GM12878 (cell line): ENCODE data around the gene LTBP2. TPM values are rescaled to one million over a fixed set of nuclear protein-coding genes. Genes with fewer than 3 reads are reported as not detected.

ENCODE experiments used
- ATAC-seq: fragments of 200-7000 bp; cut with Tn5 transposase; 3 replicates; pipeline ENCODE4 v1.9.1; 2020; ENCODE audit warnings: mild to moderate bottlenecking, moderate library complexity
- BruUV-seq: library from RNA; stranded (reverse); fragments of 400-500 nt; replicated peaks from 2 replicates; lab custom pipeline; 2021; lab: Mats Ljungman, UMichigan
- CTCF ChIA-PET: fragments of 300-600 bp; sonication (Branson Sonifier 250); formaldehyde crosslinking; extraction: SDS; loops from one replicate; lab custom pipeline; 2021; ENCODE audit warnings: inconsistent platforms; lab: Yijun Ruan, JAX
- POLR2A ChIA-PET: fragments of 350-600 bp; formaldehyde crosslinking; extraction: SDS; loops from one replicate; lab custom pipeline; 2021; ENCODE audit warnings: inconsistent platforms; lab: Charles Lee
- RAD21 ChIA-PET: fragments of 300-600 bp; sonication (Branson Sonifier 250); formaldehyde crosslinking; loops from one replicate; lab custom pipeline; 2023; ENCODE audit warnings: antibody characterized with exemption; ENCODE audit not compliant: unreplicated experiment; lab: Charles Lee
- SMC1A ChIA-PET: fragments of 300-600 bp; sonication (Branson Sonifier 250); formaldehyde crosslinking; loops from one replicate; lab custom pipeline; 2023; ENCODE audit not compliant: unreplicated experiment, uncharacterized antibody; lab: Charles Lee
- DNase-seq: peaks from one replicate; pipeline ENCODE4 v3.0.0-alpha.2; 2011; ENCODE audit warnings: low read depth, low spot score
- FAIRE-seq: peaks from 3 replicates; lab custom pipeline; 2011; peaks lifted over from hg19 to GRCh38; lab: Jason Lieb, UNC
- H2AFZ ChIP-seq: 2 replicates; pipeline ENCODE4 v1.6.0; 2011; ENCODE audit warnings: low read depth, low read length, control low read depth; ENCODE audit not compliant: control insufficient read depth
- H3K27ac ChIP-seq: 2 replicates; pipeline ENCODE4 v1.5.1; 2011; ENCODE audit warnings: control low read depth; ENCODE audit not compliant: control insufficient read depth, insufficient read depth
- H3K27me3 ChIP-seq, 2 experiments: replicated peaks in 1 of 2; 2 replicates each; pipeline versions ENCODE4 v1.6.0 to v1.6.1; 2011; ENCODE audit warnings: low read length in 1 of 2; ENCODE audit not compliant: control insufficient read depth in 2 of 2, insufficient read depth in 2 of 2
- H3K36me3 ChIP-seq, 2 experiments: 2 replicates each; pipeline ENCODE4 v1.5.1; 2011; ENCODE audit warnings: low read length in 1 of 2; ENCODE audit not compliant: control insufficient read depth in 2 of 2, insufficient read depth in 2 of 2
- H3K4me1 ChIP-seq: 2 replicates; pipeline ENCODE4 v1.6.1; 2011; ENCODE audit warnings: mild to moderate bottlenecking, low read length, moderate library complexity, mixed read lengths; ENCODE audit not compliant: control insufficient read depth, insufficient read depth
- H3K4me2 ChIP-seq: 2 replicates; pipeline ENCODE4 v1.6.0; 2011; ENCODE audit warnings: control low read depth; ENCODE audit not compliant: control insufficient read depth, insufficient read depth
- H3K4me3 ChIP-seq: fragments of 200-600 bp; sonication (generic); 2 replicates; pipeline ENCODE4 v1.5.1; 2016
- H3K79me2 ChIP-seq: 2 replicates; pipeline ENCODE4 v1.6.0; 2011; ENCODE audit warnings: low read length; ENCODE audit not compliant: control insufficient read depth, insufficient read depth
- H3K9ac ChIP-seq: 2 replicates; pipeline ENCODE4 v1.8.0; 2011; ENCODE audit warnings: low read length, control low read depth, mixed read lengths; ENCODE audit not compliant: control insufficient read depth, insufficient read depth
- H3K9me3 ChIP-seq: replicated peaks from 3 replicates; pipeline ENCODE4 v1.5.1; 2011; ENCODE audit warnings: mild to moderate bottlenecking, low read length; ENCODE audit not compliant: control insufficient read depth, insufficient read depth
- H4K20me1 ChIP-seq: 2 replicates; pipeline ENCODE4 v1.6.0; 2011; ENCODE audit not compliant: control insufficient read depth, insufficient read depth
- ELK1 ChIP-seq: IDR thresholded peaks from 2 replicates; pipeline ENCODE4 v1.6.1; 2012; ENCODE audit warnings: low read depth, low read length, improper control_type of control experiment
- MEF2A ChIP-seq: IDR thresholded peaks from 2 replicates; pipeline ENCODE4 v1.6.1; 2011; ENCODE audit warnings: low read depth, mild to moderate bottlenecking, low read length, moderate library complexity; ENCODE audit not compliant: insufficient read depth
- SPI1 ChIP-seq: IDR thresholded peaks from 2 replicates; pipeline ENCODE4 v1.6.1; 2011; ENCODE audit warnings: low read depth, mild to moderate bottlenecking, low read length, moderate library complexity, borderline replicate concordance; ENCODE audit not compliant: insufficient read depth
- TARDBP ChIP-seq: IDR thresholded peaks from 2 replicates; pipeline ENCODE4 v1.6.1; 2016; ENCODE audit warnings: borderline replicate concordance
- WGBS: methylation state at CpG from one replicate; pipeline ENCODE4 v1.1.6; 2016; ENCODE audit warnings: low lambda C conversion rate; ENCODE audit not compliant: insufficient replicate concordance, insufficient coverage; ENCODE audit errors: missing lambda C conversion rate; 5-methylcytosine and 5-hydroxymethylcytosine counted together
- in situ Hi-C: fragments of 300-500 bp; cut with MboI; formaldehyde crosslinking; loops from 9 replicates; pipeline ENCODE4 v1.14.3; 2018; ENCODE audit warnings: mixed read lengths
- intact Hi-C: fragments of 100-400 bp; cut with micrococcal nuclease; formaldehyde crosslinking; loops from one replicate; pipeline ENCODE4 v1.14.2; 2022; ENCODE audit not compliant: unreplicated experiment
- polyA plus RNA-seq, 11 experiments: library from polyadenylated mRNA; depleted of rRNA in 4 of 11; unstranded in 6 of 11; stranded (reverse) in 5 of 11; fragments of >200 nt; fragmentation: Nextera tagmentation in 4 of 11; fragmentation: Illumina TruSeq in 1 of 11; extraction: Ambion mirVana in 4 of 11; extraction: Trizol in 1 of 11; gene quantifications; 1 replicate in 1 of 11; 2 replicates in 10 of 11; pipeline versions ENCODE4 v1.2.1 to v1.2.3, GENCODE V29; 2011 to 2016; ENCODE audit warnings: inconsistent platforms in 2 of 11, missing spikeins in 2 of 11, low read depth in 1 of 11
- total RNA-seq, 4 experiments: library from RNA; depleted of rRNA in 3 of 4; stranded (reverse); fragments of >200 nt in 3 of 4; fragmentation: Illumina TruSeq in 1 of 4; extraction: Trizol in 1 of 4; gene quantifications; 2 replicates each; pipeline versions ENCODE4 v1.2.1 to v1.2.3, GENCODE V29; 2013 to 2021
- TF ChIP-seq, protein P1 (sequence below): IDR thresholded peaks from 2 replicates; pipeline ENCODE4 v1.6.1; 2011; ENCODE audit warnings: borderline replicate concordance, low read depth, mild to moderate bottlenecking, moderate library complexity, mixed read lengths, low read length; ENCODE audit not compliant: insufficient read depth; ENCODE audit errors: extremely low read length

LTBP2 gene
- total and polyA plus RNA-seq, 10 of the 15 experiments (the other 5 are each of a cell fraction or from before 2014, with no cell fraction given) = 0.03 to 0.23 (median 0.06) TPM; not detected in 1

DNA sequence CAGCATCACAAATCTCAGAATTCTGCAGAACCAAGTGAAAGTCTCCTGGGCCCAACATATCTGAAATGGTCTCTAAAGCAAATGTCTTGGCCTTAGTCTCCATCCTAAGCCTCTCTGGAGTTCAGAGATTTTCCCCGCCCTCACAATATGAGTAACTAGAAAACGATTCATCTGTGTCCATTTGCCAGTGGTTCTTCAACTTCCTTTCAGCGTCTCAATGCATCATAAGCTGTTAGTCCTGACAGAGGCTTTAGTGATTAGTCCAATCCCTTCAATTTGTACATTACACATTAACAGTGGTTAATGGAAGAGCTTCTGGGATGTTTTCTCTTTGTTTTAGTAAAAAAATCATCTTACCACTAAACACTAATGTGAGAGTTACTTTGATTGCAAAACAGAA is 136.4 kb downstream of the LTBP2 start:
- POLR2A ChIA-PET = interaction anchor here (0.6 kb wide), 1 partner anchor 193 kb away, joined by 3 read pairs; no protein-coding TSS in a partner anchor
- FAIRE-seq (no peak), ATAC-seq (no peak), DNase-seq (no peak)
- Histone ChIP-seq H3K4me1 (no peaks in the 10 kb centered on the region), H2AFZ (no peak overlapping the region), H3K27me3 (no peaks in the 10 kb centered on the region), H3K4me3 (no peak overlapping the region), H3K36me3 (no peaks in the 10 kb centered on the region; a peak in 1 of 4 replicates), H3K27ac (no peak overlapping the region), H3K9ac (no peak overlapping the region), H4K20me1 (no peaks in the 10 kb centered on the region), H3K4me2 (no peak overlapping the region), H3K79me2 (no peaks in the 10 kb centered on the region), H3K9me3 (no peaks in the 10 kb centered on the region)
- SMC1A ChIA-PET = no interaction called here
- intact Hi-C loops (no loop called here), in situ Hi-C loops (no loop called here)
- BruUV-seq = no TSS peak
- 32% methylated on average over 3 of the region's 3 CpGs for WGBS
- TF ChIP-seq MEF2A (no peak), ELK1 (no peak), TARDBP (no peak), SPI1 (no peak)
- TF ChIP-seq, protein P1, sequence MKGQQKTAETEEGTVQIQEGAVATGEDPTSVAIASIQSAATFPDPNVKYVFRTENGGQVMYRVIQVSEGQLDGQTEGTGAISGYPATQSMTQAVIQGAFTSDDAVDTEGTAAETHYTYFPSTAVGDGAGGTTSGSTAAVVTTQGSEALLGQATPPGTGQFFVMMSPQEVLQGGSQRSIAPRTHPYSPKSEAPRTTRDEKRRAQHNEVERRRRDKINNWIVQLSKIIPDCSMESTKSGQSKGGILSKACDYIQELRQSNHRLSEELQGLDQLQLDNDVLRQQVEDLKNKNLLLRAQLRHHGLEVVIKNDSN = no peak
- RAD21 ChIA-PET = no interaction called here
- CTCF ChIA-PET = interaction anchor here (1.4 kb wide), 1 partner anchor 14 kb away, joined by 4 read pairs; no protein-coding TSS in a partner anchor
